Heart left ventricle (tissue), 13 donors: ENCODE data around the gene IWS1.

Experiments
- CTCF ChIP-seq, 12 donors: fragments of 200-600 bp; sonication (generic) in 4 of 12; IDR thresholded peaks; one replicate each; pipeline versions ENCODE4 v1.5.0 to v1.8.0; 2018 to 2022; ENCODE audit warnings: antibody characterized with exemption in 12 of 12, mild to moderate bottlenecking in 5 of 12
- POLR2A ChIP-seq, 2 donors: fragments of 450-650 bp; IDR thresholded peaks; one replicate each; pipeline ENCODE4 v1.6.1; 2017; ENCODE audit warnings: antibody characterized with exemption in 2 of 2, mild to moderate bottlenecking in 2 of 2, moderate library complexity in 2 of 2
- donor health status: ischemic (EF 13 %, LVEDD 7.1; RV severe dilation, severe dysfunction).
- donor health status: DM: no; HTN: yes; CAD: no.
- donor health status: DM: no; HTN: no; CAD: no.
- donor health status: ischemic (EF 25% LVEDD 6.9; RV normal size, moderate dysfunction).
- donor health status: ischemic (EF 25% LVEDD 5.7; RV mildly dilated, moderate dysfunction).
- donor health status: ischemic (EF 35%, LVEDD 5.7; RV mildly dilated, moderate dysfunction).
- donor health status: nonischemic (EF 11% LVEDD 7.7; RV severe dilation, severe dysfunction).
- donor health status: DM: yes; HTN: yes; CAD: no.
- donor health status: PGD.
- donor health status: ischemic (EF 29% LVEDD 5.4; RV normal size, mild dysfunction).
- donor health status: nonischemic (EF 23%, LVEDD 6.1; RV moderate dilation, normal function).

GRCh38 chr2:127431408-127432023, 94.8 kb downstream of the IWS1 start:
- TF ChIP-seq CTCF (IDR thresholded peaks at IDR 0.05): no peak
- no peak for TF ChIP-seq POLR2A (IDR thresholded peaks at IDR 0.05)
